Liver (tissue), 9 donors: ENCODE measurements around the gene USP5. TPM values are rescaled to one million over a fixed set of nuclear protein-coding genes. Genes with fewer than 3 reads are reported as not detected.

Source experiments
- DNase-seq: peaks from one replicate; pipeline ENCODE4 v3.0.0-alpha.2; 2017; ENCODE audit warnings: low spot score
- H3K27ac ChIP-seq, 2 donors: one replicate each; pipeline ENCODE4 v1.7.0; 2013; ENCODE audit warnings: inconsistent platforms in 2 of 2, low read length in 2 of 2, control low read depth in 1 of 2, low read depth in 1 of 2, mild to moderate bottlenecking in 1 of 2
- H3K27me3 ChIP-seq, 4 donors: one replicate each; pipeline versions ENCODE4 v1.6.1 to v1.7.0; 2013; ENCODE audit warnings: low read length in 3 of 4, inconsistent platforms in 1 of 4, mild to moderate bottlenecking in 1 of 4, moderate library complexity in 1 of 4; ENCODE audit not compliant: control insufficient read depth in 4 of 4, insufficient read depth in 4 of 4
- H3K36me3 ChIP-seq, 4 donors: one replicate each; pipeline versions ENCODE4 v1.6.1 to v1.7.0; 2013; ENCODE audit warnings: low read length in 3 of 4, mild to moderate bottlenecking in 3 of 4, low read depth in 1 of 4, moderate library complexity in 1 of 4; ENCODE audit not compliant: control insufficient read depth in 4 of 4, insufficient read depth in 3 of 4
- H3K4me1 ChIP-seq, 4 donors: one replicate each; pipeline versions ENCODE4 v1.6.1 to v1.7.0; 2013; ENCODE audit warnings: low read length in 3 of 4, mild to moderate bottlenecking in 3 of 4, moderate library complexity in 1 of 4; ENCODE audit not compliant: control insufficient read depth in 4 of 4, insufficient read depth in 4 of 4
- H3K4me3 ChIP-seq, 3 donors: one replicate each; pipeline versions ENCODE4 v1.6.1 to v1.7.0; 2013; ENCODE audit warnings: low read length in 3 of 3, control low read depth in 1 of 3, low read depth in 1 of 3, mild to moderate bottlenecking in 1 of 3
- H3K9ac ChIP-seq, 2 donors: one replicate each; pipeline ENCODE4 v1.7.0; 2013; ENCODE audit warnings: low read length in 2 of 2, mild to moderate bottlenecking in 2 of 2, moderate library complexity in 2 of 2, control low read depth in 1 of 2, low read depth in 1 of 2
- H3K9me3 ChIP-seq, 4 donors: one replicate each; pipeline versions ENCODE4 v1.6.1 to v1.7.0; 2013; ENCODE audit warnings: low read length in 3 of 4; ENCODE audit not compliant: control insufficient read depth in 4 of 4
- EGR1 ChIP-seq, 2 donors: IDR thresholded peaks; 2 replicates each; pipeline ENCODE4 v1.6.1; 2016 to 2018; ENCODE audit warnings: antibody characterized with exemption in 2 of 2, low read depth in 2 of 2
- FOXA1 ChIP-seq: IDR thresholded peaks from 2 replicates; pipeline ENCODE4 v1.6.1; 2016; ENCODE audit warnings: antibody characterized with exemption
- FOXA2 ChIP-seq: IDR thresholded peaks from 2 replicates; pipeline ENCODE4 v1.6.1; 2016; ENCODE audit warnings: antibody characterized with exemption
- GABPA ChIP-seq, 2 donors: IDR thresholded peaks in 1 of 2; conservative IDR thresholded peaks in 1 of 2; 2 replicates each; pipeline ENCODE4 v1.6.1; 2016; ENCODE audit warnings: antibody characterized with exemption in 2 of 2, mild to moderate bottlenecking in 1 of 2, moderate library complexity in 1 of 2
- HNF4A ChIP-seq, 2 donors: conservative IDR thresholded peaks; 2 replicates each; pipeline ENCODE4 v1.6.1; 2016; ENCODE audit warnings: antibody characterized with exemption in 2 of 2, mild to moderate bottlenecking in 2 of 2
- HNF4G ChIP-seq: IDR thresholded peaks from 2 replicates; pipeline ENCODE4 v1.6.1; 2016; ENCODE audit warnings: antibody characterized with exemption
- JUND ChIP-seq, 2 donors: IDR thresholded peaks; 2 replicates each; pipeline ENCODE4 v1.6.1; 2016; ENCODE audit warnings: antibody characterized with exemption in 2 of 2
- MAX ChIP-seq: IDR thresholded peaks from 2 replicates; pipeline ENCODE4 v1.6.1; 2016; ENCODE audit warnings: antibody characterized with exemption
- NR2F2 ChIP-seq: IDR thresholded peaks from 2 replicates; pipeline ENCODE4 v1.6.1; 2016; ENCODE audit warnings: antibody characterized with exemption
- RAD21 ChIP-seq, 2 donors: IDR thresholded peaks; 2 replicates each; pipeline ENCODE4 v1.6.1; 2016; ENCODE audit warnings: antibody characterized with exemption in 2 of 2, mild to moderate bottlenecking in 2 of 2
- RXRA ChIP-seq, 2 donors: IDR thresholded peaks; 2 replicates each; pipeline ENCODE4 v1.6.1; 2017 to 2018; ENCODE audit warnings: antibody characterized with exemption in 2 of 2, mild to moderate bottlenecking in 1 of 2
- SP1 ChIP-seq: IDR thresholded peaks from 2 replicates; pipeline ENCODE4 v1.6.1; 2018; ENCODE audit warnings: antibody characterized with exemption, mild to moderate bottlenecking
- TAF1 ChIP-seq: conservative IDR thresholded peaks from 2 replicates; pipeline ENCODE4 v1.6.1; 2016; ENCODE audit warnings: antibody characterized with exemption, mild to moderate bottlenecking
- YY1 ChIP-seq: IDR thresholded peaks from 2 replicates; pipeline ENCODE4 v1.6.1; 2016; ENCODE audit warnings: antibody characterized with exemption, mild to moderate bottlenecking
- WGBS: extraction: QIAGEN DNeasy Blood & Tissue Kit; methylation state at CpG from one replicate; pipeline ENCODE4 v1.1.7; 2013; 5-methylcytosine and 5-hydroxymethylcytosine counted together
- polyA plus RNA-seq, 2 donors: library from polyadenylated mRNA; stranded (reverse) in 1 of 2; unstranded in 1 of 2; fragments of 200-250 nt in 1 of 2; fragments of >200 nt in 1 of 2; fragmentation: Nextera tagmentation in 1 of 2; extraction: Ambion mirVana in 1 of 2; gene quantifications; one replicate each; pipeline versions ENCODE4 v1.2.1 to v1.2.3, GENCODE V29; 2013 to 2015
- total RNA-seq, 2 donors: library from RNA; depleted of rRNA; stranded (reverse); fragments of >200 nt; gene quantifications; one replicate each; pipeline ENCODE4 v1.2.3, GENCODE V29; 2014
- TF ChIP-seq, protein P1 (sequence below): IDR thresholded peaks from 2 replicates; pipeline ENCODE4 v1.6.1; 2016; ENCODE audit warnings: antibody characterized with exemption, mild to moderate bottlenecking
- TF ChIP-seq, protein P2 (sequence below): IDR thresholded peaks from 2 replicates; pipeline ENCODE4 v1.6.1; 2016; ENCODE audit warnings: antibody characterized with exemption
- TF ChIP-seq, protein P3 (sequence below): IDR thresholded peaks from 2 replicates; pipeline ENCODE4 v1.6.1; 2016; ENCODE audit warnings: antibody characterized with exemption
- donor health status: healthy.
- donor health status: healthy.
- donor health status: healthy.
- donor health status: healthy.
- donor health status: healthy.

Gene USP5
- total and polyA plus RNA-seq, 4 donors, result 15.2 to 41.0 (median 35.7) TPM

GRCh38 chr12:6823182-6824084 lies 28.5 kb upstream of the USP5 start:
- no peak overlapping the region for H3K9ac ChIP-seq
- 88% methylated on average over 12 of the region's 12 CpGs for WGBS
- no peak overlapping the region for H3K4me3 ChIP-seq
- H3K9me3 ChIP-seq, result no peaks in the 10 kb centered on the region
- DNase-seq, result no peak
- peaks cover 2 to 40% (median 29%) of the 10 kb centered on the region in 4 donors for H3K4me1 ChIP-seq
- H3K36me3 ChIP-seq, result no peaks in the 10 kb centered on the region
- H3K27me3 ChIP-seq, result peaks cover 0 to 2% (median 0%) of the 10 kb centered on the region in 4 donors
- no peak overlapping the region for H3K27ac ChIP-seq
- no peak for TF ChIP-seq RAD21 (IDR thresholded peaks at IDR 0.05)
- no peak for TF ChIP-seq FOXA1
- TF ChIP-seq MAX, result no peak
- TF ChIP-seq, protein P1, sequence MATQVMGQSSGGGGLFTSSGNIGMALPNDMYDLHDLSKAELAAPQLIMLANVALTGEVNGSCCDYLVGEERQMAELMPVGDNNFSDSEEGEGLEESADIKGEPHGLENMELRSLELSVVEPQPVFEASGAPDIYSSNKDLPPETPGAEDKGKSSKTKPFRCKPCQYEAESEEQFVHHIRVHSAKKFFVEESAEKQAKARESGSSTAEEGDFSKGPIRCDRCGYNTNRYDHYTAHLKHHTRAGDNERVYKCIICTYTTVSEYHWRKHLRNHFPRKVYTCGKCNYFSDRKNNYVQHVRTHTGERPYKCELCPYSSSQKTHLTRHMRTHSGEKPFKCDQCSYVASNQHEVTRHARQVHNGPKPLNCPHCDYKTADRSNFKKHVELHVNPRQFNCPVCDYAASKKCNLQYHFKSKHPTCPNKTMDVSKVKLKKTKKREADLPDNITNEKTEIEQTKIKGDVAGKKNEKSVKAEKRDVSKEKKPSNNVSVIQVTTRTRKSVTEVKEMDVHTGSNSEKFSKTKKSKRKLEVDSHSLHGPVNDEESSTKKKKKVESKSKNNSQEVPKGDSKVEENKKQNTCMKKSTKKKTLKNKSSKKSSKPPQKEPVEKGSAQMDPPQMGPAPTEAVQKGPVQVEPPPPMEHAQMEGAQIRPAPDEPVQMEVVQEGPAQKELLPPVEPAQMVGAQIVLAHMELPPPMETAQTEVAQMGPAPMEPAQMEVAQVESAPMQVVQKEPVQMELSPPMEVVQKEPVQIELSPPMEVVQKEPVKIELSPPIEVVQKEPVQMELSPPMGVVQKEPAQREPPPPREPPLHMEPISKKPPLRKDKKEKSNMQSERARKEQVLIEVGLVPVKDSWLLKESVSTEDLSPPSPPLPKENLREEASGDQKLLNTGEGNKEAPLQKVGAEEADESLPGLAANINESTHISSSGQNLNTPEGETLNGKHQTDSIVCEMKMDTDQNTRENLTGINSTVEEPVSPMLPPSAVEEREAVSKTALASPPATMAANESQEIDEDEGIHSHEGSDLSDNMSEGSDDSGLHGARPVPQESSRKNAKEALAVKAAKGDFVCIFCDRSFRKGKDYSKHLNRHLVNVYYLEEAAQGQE, result no peak
- no peak for TF ChIP-seq HNF4G
- no peak for TF ChIP-seq TAF1
- no peak for TF ChIP-seq EGR1 (IDR thresholded peaks at IDR 0.05; ENCODE audit: low read depth in 2 of 2)
- no peak for TF ChIP-seq GABPA (IDR thresholded peaks at IDR 0.05 in 1 of 2, conservative IDR thresholded peaks at IDR 0.05 in 1 of 2)
- TF ChIP-seq YY1, result no peak
- TF ChIP-seq HNF4A (conservative IDR thresholded peaks at IDR 0.05), result no peak
- TF ChIP-seq JUND (IDR thresholded peaks at IDR 0.05), result no peak
- no peak for TF ChIP-seq SP1
- no peak for TF ChIP-seq FOXA2
- no peak for TF ChIP-seq RXRA (IDR thresholded peaks at IDR 0.05)
- no peak for TF ChIP-seq NR2F2
- TF ChIP-seq, protein P2, sequence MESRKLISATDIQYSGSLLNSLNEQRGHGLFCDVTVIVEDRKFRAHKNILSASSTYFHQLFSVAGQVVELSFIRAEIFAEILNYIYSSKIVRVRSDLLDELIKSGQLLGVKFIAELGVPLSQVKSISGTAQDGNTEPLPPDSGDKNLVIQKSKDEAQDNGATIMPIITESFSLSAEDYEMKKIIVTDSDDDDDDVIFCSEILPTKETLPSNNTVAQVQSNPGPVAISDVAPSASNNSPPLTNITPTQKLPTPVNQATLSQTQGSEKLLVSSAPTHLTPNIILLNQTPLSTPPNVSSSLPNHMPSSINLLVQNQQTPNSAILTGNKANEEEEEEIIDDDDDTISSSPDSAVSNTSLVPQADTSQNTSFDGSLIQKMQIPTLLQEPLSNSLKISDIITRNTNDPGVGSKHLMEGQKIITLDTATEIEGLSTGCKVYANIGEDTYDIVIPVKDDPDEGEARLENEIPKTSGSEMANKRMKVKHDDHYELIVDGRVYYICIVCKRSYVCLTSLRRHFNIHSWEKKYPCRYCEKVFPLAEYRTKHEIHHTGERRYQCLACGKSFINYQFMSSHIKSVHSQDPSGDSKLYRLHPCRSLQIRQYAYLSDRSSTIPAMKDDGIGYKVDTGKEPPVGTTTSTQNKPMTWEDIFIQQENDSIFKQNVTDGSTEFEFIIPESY, result no peak

GRCh38 chr12:6824085-6824775 lies 27.7 kb upstream of the USP5 start:
- peaks cover 0 to 2% (median 0%) of the 10 kb centered on the region in 4 donors for H3K27me3 ChIP-seq
- H3K36me3 ChIP-seq, result no peaks in the 10 kb centered on the region
- no peak overlapping the region for H3K4me3 ChIP-seq
- TF ChIP-seq HNF4G, result no peak
- TF ChIP-seq, protein P3, sequence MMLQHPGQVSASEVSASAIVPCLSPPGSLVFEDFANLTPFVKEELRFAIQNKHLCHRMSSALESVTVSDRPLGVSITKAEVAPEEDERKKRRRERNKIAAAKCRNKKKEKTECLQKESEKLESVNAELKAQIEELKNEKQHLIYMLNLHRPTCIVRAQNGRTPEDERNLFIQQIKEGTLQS, result no peak
- no peak overlapping the region for H3K9ac ChIP-seq
- H3K27ac ChIP-seq, result no peak overlapping the region
- WGBS, result 89% methylated on average over 37 of the region's 37 CpGs
- no peaks in the 10 kb centered on the region for H3K9me3 ChIP-seq
- peaks cover 7 to 44% (median 29%) of the 10 kb centered on the region in 4 donors for H3K4me1 ChIP-seq
- no peak for DNase-seq
